NCI-H524 (cell line): ENCODE measurements around the gene CHST11.

Source experiments
- DNase-seq, 2 experiments: peaks; one replicate each; lab custom pipeline; 2025; lab: John Stamatoyannopoulos, UW

Gene CHST11

GRCh38 chr12:104504146-104504545 is 47.4 kb downstream of the CHST11 start:
- no peak for DNase-seq

GRCh38 chr12:104505095-104505818 is 48.5 kb downstream of the CHST11 start:
- no peak for DNase-seq

GRCh38 chr12:104506676-104507401 is 50.1 kb downstream of the CHST11 start:
- DNase-seq: peak; percentile 83 to 89

- DNase-seq: peak; percentile 51 to 58
Measured at GRCh38 chr12:104507672-104508071, 50.9 kb downstream of the CHST11 start.

- no peak for DNase-seq
Measured at GRCh38 chr12:104508752-104509446, 52.2 kb downstream of the CHST11 start.

GRCh38 chr12:104510145-104510872 is 53.6 kb downstream of the CHST11 start:
- DNase-seq: no peak

- no peak for DNase-seq
Measured at GRCh38 chr12:104510873-104511440, 54.2 kb downstream of the CHST11 start.

GRCh38 chr12:104513681-104514080 is 56.9 kb downstream of the CHST11 start:
- DNase-seq: no peak

- no peak for DNase-seq
Measured at GRCh38 chr12:104514092-104514810, 57.5 kb downstream of the CHST11 start.

- no peak for DNase-seq
Measured at GRCh38 chr12:104515899-104516298, 59.2 kb downstream of the CHST11 start.

- peak; percentile 49 to 58 for DNase-seq
Measured at GRCh38 chr12:104516821-104517220, 60.1 kb downstream of the CHST11 start.

GRCh38 chr12:104517880-104518279 is 61.1 kb downstream of the CHST11 start:
- no peak for DNase-seq

- DNase-seq: no peak
Measured at GRCh38 chr12:104519190-104520019, 62.7 kb downstream of the CHST11 start.

- DNase-seq: peak; percentile 93 to 97
Measured at GRCh38 chr12:104520242-104520900, 63.6 kb downstream of the CHST11 start.

- no peak for DNase-seq
Measured at GRCh38 chr12:104521731-104522130, 65.0 kb downstream of the CHST11 start.

- no peak for DNase-seq
Measured at GRCh38 chr12:104522985-104523722, 66.4 kb downstream of the CHST11 start.

GRCh38 chr12:104524034-104524832 is 67.5 kb downstream of the CHST11 start:
- peak in 1 of 2 experiments; percentile 12 for DNase-seq

- DNase-seq: no peak
Measured at GRCh38 chr12:104526320-104526719, 69.6 kb downstream of the CHST11 start.
